GM19438 (cell line): ENCODE data around the gene GRIK5.

Experiments used
- ATAC-seq: cut with Tn5 transposase; IDR thresholded peaks from one replicate; pipeline ENCODE4 v1.9.1; 2021; ENCODE audit warnings: low read depth; ENCODE audit not compliant: unreplicated experiment

Gene GRIK5

DNA sequence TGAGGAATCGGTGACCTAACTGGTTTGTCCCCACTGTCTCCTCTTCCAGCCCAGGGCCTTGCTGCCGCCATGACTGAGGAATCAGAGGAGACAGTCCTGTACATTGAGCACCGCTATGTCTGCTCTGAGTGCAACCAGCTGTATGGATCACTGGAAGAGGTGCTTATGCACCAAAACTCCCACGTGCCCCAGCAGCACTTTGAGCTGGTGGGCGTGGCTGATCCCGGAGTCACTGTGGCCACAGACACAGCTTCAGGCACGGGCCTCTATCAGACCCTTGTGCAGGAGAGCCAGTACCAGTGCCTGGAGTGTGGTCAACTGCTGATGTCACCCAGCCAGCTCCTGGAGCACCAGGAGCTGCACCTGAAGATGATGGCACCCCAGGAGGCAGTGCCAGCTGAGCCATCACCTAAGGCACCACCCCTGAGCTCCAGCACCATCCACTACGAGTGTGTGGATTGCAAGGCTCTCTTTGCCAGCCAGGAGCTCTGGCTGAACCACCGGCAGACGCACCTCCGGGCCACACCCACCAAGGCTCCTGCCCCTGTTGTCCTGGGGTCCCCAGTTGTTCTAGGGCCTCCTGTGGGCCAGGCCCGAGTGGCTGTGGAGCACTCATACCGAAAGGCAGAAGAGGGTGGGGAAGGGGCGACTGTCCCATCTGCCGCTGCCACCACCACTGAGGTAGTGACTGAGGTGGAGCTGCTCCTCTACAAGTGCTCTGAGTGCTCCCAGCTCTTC lies 8.7 kb upstream of the GRIK5 start:
- ATAC-seq = no peak

DNA sequence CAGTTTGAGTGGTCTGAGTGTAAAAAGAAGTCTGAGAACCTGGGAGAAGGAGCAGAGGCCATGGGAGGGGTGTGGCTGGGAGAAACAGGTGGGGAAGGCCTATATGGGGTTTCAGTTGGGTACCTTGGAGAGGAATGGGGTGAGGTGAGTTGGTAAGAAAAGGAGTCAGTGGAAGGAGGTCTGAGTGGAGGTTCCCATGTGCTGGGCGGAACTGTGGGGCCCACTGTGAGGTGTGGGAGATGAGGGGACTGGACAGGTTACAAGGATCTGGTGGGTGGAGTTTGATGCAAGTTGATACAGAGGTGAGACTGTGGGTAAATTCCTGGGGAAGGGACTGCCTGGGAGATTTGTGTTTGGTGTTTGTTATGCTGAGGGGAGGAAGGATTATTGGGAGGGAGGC lies 8.1 kb upstream of the GRIK5 start:
- no peak for ATAC-seq

DNA sequence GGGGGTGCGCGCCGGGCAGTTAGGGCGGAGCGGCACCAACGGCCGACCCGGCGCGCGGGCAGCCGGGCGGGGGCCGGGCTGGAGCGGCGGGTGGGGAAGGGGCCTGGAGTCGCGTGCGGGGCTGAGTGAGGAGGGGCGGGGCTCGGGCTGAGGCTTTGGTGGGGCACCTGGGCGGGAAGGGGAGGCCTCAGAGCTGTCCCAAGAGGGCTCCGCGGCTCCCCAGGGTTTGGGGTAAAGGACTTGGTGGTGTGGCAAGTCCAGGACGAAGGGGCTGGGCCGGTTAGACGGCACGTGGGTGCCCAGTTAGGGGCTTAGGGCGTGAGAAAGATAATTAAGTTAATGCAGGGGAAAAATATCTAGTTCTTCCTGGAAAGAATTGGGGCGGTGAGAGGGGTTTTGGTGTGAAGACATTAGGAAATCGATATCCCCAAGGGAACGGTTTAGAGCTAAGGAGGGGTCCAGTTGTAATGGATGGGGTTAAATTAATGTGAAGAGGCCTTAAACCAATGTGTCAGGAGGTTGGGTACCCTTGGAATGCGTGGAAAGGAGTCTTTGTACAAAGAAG lies 6.5 kb upstream of the GRIK5 start:
- no peak for ATAC-seq

DNA sequence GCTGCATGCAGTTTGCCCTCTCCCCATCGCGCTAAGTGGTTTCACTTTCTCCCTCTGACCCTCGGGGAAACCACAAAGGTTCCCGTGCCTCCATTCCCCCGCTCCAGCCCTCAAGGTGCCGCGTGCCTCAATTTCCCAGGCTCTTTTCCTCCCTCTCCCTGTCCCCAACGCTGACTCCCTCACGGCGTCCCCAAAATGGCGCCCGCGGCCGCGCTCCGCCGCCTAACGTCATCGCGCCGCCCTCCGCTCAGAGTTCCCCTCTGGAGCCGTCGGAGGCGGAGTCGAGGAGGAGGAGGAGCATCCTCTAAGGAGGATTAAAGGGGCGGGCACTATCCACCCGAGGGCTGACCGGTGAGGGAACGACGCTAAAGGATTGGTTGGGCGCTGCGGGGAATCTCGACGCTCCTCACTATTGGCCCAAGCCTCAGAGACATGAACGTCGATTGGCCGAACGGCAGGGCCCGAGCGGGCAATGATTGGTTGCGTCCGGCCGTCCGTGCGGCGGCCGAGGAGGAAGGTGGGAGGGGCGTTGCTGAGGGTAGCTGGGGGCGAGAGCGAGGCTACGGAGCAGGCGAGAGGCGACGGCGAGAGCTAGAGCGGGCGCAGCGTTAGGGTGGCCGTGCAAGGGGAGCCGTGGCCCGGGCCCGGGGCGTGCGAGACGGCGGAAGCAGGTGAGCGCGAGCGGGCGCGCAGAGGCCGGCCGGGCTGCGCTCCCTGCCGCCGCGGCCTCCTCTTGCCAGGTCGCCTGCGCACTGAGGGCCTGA lies 5.8 kb upstream of the GRIK5 start, which contains the start of gene ZNF574:
ZNF574 (plus strand) TSS at position 551 of the 764 bp plus-strand sequence. CDS start 2,441 bp downstream, outside the sequence.
- peak; percentile 90 for ATAC-seq

DNA sequence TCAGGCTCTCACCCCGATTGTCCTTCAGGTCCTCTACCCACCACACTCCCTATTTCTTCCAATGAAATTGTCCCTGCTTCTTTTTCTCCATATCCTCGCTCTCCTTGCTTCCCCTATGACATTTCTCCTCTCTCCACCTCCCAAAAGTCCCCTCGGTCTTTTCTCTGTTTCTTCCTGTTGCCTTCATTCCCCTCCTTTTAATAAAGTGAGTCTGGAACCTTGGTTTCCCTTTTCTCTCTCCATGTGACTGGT lies 5.3 kb upstream of the GRIK5 start:
- peak; percentile 9 for ATAC-seq

DNA sequence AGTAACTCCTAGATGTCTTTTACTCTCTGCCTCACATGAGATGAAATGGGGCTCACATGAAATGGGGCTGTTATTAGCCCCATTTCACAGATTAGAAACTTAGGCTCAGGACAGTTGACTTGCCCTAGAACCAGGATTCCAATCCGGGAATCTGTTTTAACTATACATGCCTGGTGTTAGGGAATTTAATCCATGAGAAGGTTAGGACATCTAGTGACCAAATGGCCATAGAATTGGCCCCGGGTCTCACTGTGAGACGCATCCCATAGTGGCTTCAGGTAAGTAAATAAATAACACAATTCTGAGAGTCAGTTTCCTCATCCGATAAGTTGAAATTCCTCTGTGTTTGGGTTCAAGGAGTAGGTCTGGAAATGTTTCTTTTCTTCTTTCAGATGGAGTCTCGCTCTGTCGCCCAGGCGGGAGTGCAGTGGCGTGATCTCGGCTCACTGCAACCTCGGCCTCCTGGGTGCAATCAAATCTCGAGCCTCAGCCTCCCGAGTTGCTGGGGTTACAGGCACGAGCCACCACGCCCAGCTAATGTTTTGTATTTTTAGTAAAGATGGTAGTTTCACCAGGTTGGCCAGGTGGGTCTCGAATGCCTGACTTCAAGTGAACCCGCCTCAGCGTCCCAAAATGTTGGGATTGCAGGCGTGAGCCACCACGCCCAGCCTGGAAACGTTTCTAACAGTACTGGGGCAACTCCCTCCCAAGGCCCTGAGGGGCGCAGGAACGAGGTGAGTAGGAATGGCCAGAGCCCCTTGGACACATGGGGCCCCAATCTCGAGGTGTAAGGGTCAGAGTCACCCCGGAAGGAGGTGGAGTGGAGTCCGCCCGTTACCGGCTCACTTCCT lies 4.7 kb upstream of the GRIK5 start:
- ATAC-seq = no peak

DNA sequence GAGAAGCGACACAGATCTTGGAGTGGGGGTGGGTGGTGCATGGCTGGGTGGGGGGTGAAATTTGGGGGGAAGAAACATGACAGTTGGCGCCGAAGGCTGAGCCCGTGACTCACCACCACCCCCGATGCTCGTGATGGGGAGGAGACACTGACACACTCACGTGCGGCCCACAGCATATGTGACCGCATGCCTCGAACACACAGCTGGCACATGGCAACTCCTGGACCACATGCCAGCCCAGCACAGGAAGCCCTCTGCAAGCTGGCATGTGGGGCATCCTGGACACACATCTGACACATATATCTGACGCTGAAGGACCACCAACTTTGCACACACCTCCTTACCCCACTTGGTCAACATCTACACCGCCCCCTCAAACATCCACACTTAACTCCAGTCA lies 1.2 kb upstream of the GRIK5 start:
- no peak for ATAC-seq

DNA sequence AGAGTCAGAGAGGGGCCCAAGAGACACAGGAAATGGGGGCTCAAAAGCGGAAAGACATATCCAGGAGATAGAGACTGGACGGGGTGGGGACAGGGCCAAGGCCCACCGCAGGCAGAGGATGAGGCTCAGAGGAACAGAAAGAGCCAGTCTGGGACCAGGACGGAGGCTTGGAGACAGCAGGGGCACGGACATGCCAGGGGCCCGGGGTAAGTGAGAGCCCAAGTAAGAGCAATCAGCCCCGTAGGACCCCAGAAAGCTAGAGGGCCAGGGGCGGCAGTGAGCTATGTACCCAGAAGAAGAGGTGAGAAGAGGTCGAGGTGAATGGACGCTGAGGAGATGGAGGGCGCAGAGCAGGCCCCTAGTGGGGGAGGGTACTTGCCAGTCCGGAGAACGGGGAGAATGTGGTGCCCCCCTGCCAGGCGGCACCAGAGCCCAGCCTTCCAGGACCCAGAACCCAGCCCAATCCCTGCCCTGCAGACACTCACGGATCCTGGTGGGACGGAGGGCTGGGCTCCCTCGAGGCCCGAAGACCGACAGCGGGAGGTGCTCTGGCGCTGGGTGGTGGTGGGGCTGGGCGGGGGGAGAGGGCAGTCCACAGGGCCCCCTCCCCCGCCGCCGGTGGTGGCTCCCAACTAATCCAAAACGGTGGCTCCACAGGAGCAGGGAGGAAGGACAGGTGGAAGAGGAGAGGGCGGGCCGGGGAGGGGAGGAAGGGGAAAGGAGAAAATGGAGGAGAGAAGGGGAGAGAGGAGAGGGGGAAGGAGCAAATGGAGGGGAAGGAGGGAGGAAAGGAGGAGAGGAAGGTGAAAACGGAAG lies 1.0 kb downstream of the GRIK5 start:
- ATAC-seq = no peak

DNA sequence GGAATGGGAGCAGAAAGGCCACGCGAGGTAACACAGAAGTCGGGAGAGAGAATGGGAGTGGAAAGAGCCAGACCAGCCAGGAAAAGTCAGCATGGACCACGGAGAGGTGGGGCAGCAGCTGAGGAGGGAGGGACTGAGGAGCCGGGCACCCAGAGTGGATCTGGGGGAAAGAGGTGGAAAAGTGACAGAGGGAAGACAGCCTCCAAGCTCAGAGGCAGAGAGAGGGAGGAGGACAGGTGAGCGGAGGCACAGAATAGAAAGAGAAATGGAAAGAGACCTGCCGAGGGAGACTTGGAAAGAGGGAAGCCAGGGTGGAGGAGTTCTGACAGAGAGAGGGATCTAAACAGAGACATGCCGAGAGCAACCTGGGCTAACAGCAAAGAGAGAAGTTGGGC lies 1.6 kb downstream of the GRIK5 start:
- no peak for ATAC-seq

DNA sequence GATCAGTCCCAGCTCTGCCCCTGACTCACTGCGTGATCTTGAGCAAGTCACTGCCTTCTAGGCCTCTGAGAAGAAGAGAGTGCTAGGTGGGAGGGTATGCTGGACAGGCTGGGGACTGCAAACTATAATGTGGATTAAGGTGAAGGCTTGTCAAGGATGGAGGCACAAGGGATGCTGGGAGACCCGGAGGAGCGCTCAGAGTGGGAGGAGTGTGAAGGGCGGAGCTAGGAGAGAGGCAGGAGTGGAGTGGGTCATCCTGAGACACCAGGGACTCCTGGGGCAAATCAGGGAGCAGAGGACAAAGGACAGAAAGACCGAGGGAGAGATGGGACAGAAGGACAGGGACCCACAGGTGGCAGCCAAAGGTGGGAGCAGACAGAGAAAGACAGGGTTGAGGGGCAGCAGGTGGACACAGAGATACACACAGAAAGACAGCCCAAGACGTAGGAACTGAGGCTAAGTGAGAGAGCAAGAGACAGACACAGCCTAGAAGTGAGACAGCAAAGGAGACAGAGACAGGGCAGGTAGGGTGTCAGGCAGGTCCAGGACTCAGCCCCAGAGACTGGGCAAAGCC lies 2.6 kb downstream of the GRIK5 start:
- no peak for ATAC-seq

DNA sequence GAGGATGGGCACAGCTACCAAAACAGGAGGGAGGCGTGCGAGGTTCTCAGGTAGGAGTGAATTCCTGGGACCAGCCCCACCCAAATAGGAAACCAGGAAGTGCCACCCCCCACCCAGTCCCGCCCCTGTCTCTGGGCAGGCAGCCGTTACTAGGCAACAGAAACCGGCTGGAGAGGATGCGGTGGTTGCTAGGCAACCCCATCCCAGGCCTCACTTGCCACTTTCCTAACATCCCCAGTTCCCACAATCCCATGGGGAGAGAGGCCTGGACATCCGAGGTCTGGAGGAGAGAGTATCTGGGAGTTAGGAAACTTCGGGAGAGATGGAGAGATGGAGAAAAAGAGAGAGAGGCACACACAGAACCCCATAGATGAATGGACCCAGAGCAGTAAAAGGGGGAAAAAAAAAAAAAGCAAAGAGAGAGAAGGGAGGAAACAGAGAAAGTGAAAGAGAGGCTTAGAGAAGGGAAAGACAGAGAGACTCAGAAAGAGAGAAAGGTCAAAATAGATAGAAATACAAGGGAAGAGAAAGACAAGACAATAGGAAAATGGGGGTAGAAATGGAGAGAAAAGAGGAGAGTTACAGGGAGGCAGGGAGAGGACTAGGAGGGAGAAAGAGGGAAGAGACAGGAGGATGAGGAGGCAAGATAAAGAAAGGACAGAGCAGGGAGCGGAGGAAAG lies 3.8 kb downstream of the GRIK5 start:
- ATAC-seq = no peak

DNA sequence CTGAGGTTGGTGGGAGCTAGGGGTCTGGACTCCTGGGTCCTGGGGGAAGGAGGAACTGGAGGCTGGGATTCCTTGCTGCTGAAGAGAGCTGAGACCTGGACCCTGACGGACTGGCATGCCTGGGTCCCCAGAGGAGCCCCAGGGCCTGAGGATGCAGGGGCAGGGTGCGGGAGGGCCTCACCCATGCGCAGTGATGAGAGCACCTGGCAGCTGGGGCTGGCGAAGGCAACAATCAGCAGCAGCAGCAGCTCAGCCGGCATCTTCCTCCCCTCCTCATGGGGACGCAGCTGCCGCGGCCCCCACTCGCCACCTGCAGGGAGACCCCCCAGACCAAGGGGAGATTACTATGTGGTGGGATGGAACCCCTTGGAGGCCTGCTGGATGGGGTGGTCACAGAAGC lies 4.5 kb downstream of the GRIK5 start:
- no peak for ATAC-seq

DNA sequence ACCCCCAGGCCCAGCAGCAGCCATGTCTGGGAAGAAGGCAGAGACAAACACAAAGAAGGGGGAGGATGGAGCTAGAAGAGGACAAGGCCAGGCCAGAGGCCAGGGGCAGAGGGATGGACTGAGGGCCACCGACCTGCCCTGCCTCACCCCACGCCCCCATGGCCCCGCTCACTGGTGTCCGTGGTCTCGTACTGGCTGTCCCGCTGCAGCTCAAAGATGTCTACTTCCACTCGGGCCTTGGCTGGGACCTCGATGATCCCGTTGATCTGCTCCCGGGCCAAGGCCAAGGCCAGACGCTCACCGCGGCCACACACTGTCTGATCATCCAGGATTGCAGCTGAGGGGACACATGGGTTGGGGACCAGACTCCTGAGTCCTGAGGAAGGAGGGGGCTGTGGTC lies 5.0 kb downstream of the GRIK5 start:
- no peak for ATAC-seq

DNA sequence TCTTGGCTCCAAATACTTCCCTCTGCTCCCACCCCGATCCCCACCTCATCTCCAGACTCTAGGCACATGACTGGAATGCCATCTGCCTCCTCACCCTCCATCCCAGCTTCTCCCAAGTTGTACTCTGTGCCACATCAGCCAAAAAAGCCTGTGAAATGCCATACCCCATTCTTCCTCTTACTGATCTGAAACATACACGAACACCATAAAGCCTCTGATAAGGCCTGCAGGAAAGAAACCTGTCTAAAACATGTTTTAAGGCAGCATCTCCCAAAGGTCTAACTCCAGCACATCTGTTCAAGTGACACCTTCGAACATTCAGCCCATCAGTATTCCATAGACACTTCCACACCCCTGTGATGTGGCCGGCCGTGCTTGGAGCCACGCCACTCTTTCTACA lies 5.6 kb downstream of the GRIK5 start:
- ATAC-seq = no peak

DNA sequence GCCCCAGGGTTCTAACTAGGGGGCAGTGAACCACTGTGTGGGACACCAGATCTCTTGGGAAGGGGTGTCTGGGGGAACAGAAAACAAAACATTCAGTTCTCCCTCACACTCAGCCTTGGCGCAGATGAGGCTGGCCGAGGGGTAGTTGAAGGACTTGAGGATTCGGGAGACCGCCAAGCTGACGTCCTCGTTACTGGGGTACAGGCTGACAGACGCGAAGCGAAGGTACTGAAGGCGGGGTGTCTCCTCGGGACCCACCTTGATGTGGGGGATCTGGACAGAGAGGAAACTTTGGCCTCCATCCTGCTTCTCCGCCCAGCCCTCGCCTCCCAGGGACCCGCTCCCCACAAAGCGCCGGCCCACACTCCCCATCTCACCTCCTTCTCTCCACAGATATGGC lies 7.6 kb downstream of the GRIK5 start:
- no peak for ATAC-seq

DNA sequence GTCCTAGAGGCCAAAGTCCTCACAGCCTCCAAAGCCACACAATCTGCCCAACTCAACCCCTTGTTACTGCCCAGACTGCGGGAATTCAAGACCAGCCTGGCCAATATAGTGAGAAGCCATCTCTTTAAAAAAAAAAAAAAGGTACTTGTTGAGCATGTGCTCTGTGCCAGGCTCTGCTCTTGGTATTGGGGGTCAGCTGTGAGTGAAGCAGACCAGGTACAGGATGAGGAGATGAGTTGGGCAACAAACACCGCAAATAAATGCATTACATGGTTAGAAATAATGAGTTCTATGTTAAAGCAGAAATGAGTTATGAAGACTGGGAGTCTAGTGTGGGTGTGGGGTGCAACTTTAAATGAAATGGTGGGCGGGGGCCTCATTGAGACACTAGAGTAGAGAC lies 9.9 kb downstream of the GRIK5 start:
- no peak for ATAC-seq

DNA sequence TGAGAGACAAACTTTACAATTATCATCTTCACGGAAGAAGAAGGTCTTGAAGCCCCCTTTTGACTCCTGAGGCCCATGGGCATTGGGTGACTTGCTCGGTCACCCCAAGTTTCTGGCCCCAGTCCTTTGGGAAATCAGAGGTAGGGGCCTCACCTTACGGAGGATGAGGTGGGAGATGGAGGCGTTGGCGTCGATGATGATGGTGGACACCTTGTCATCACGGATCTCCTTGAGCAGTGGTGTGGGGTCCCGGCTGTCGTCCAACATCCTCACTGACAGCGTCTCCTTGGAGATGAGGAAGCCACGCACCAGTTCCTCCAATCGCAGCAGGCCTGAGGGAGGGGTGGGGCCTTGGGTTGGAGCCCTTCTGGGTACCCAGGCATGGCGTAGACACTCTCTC lies 10.8 kb downstream of the GRIK5 start:
- no peak for ATAC-seq

DNA sequence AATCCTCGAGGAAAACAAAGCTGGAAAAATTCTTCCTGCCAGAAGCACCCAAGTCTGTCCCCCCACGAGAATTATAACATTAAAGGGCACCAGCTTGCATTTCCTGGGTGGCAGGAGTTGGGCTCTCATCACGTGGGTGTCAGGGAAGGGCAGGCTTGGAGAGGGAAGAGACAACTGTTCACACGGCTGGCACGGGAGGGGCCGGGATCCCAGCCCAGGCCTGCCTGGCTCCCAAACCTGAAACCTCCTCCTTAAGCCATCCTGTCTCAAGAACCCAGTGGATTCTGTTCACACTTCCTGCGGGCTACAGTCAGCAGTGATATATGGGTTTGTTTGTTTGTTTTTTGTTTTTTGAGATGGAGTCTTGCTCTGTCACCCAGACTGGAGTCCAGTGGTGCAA lies 12.2 kb downstream of the GRIK5 start:
- ATAC-seq = no peak

DNA sequence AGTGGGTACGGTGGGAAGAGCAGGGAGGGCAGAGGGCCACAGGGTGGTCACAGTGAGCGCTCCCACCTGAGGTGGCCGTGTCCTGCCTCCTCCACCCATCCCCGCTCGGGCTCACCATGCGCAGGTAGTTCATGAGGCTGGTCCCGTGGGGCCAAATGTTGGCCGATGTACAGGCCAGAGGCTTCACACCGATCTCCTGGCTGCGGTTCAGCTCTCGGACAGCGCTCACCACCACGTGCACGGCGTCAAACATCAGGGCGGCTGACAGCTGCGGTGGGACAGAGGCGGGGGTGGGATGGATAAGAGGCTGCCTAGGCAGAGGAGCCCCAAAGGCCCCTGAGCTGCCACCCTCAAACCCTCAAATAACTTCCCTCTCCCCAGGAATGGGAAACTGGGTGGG lies 15.8 kb downstream of the GRIK5 start:
- no peak for ATAC-seq
